ENCODE data around the gene LYPD1.

The LYPD1 gene

GRCh38 chr2:132604561-132604960 lies 65.4 kb downstream of the LYPD1 start:
- no peak for DNase-seq (ENCODE audit: low spot score)
- TF ChIP-seq, protein P1, sequence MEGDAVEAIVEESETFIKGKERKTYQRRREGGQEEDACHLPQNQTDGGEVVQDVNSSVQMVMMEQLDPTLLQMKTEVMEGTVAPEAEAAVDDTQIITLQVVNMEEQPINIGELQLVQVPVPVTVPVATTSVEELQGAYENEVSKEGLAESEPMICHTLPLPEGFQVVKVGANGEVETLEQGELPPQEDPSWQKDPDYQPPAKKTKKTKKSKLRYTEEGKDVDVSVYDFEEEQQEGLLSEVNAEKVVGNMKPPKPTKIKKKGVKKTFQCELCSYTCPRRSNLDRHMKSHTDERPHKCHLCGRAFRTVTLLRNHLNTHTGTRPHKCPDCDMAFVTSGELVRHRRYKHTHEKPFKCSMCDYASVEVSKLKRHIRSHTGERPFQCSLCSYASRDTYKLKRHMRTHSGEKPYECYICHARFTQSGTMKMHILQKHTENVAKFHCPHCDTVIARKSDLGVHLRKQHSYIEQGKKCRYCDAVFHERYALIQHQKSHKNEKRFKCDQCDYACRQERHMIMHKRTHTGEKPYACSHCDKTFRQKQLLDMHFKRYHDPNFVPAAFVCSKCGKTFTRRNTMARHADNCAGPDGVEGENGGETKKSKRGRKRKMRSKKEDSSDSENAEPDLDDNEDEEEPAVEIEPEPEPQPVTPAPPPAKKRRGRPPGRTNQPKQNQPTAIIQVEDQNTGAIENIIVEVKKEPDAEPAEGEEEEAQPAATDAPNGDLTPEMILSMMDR (IDR thresholded peaks at IDR 0.05; ENCODE audit: extremely low read depth, missing control alignments): no peak

GRCh38 chr2:132599556-132599955 lies 70.4 kb downstream of the LYPD1 start:
- TF ChIP-seq, protein P1 (IDR thresholded peaks at IDR 0.05; ENCODE audit: extremely low read depth, missing control alignments): no peak
- no peak for DNase-seq (ENCODE audit: low spot score)

DNA sequence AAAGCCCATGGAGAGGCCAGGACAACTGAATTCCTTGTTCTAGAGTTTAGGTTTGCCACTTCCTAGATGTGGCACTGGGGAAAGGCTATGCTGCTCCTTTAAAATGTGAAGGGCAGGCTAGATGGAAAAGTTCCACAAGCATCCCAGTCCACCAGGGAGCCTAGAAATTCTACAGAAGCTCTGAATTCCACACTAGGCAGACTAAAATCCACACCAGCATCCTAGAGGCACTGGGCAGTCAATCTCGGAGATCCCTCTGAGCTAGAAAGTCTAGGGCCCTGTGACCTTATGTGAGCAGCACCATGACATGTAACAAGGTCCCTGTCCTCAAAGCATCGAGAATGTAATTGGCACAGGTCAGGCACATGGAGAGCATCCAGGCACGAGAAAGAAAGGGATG lies 71.5 kb downstream of the LYPD1 start:
- no peak for DNase-seq (ENCODE audit: low spot score)
- TF ChIP-seq, protein P1 (IDR thresholded peaks at IDR 0.05; ENCODE audit: extremely low read depth, missing control alignments): no peak

GRCh38 chr2:132597831-132598230 lies 72.2 kb downstream of the LYPD1 start:
- TF ChIP-seq, protein P1 (IDR thresholded peaks at IDR 0.05; ENCODE audit: extremely low read depth, missing control alignments): no peak
- no peak for DNase-seq (ENCODE audit: low spot score)

- no peak for DNase-seq (ENCODE audit: low spot score)
- TF ChIP-seq, protein P1 (IDR thresholded peaks at IDR 0.05; ENCODE audit: extremely low read depth, missing control alignments): no peak
These were observed 72.8 kb downstream of the LYPD1 start for GRCh38 chr2:132597166-132597565.

- TF ChIP-seq, protein P1 (IDR thresholded peaks at IDR 0.05; ENCODE audit: extremely low read depth, missing control alignments): no peak
- DNase-seq (ENCODE audit: low spot score): no peak
These were observed 74.3 kb downstream of the LYPD1 start for GRCh38 chr2:132595693-132596092.

GRCh38 chr2:132595186-132595585 lies 74.8 kb downstream of the LYPD1 start:
- TF ChIP-seq, protein P1 (IDR thresholded peaks at IDR 0.05; ENCODE audit: extremely low read depth, missing control alignments): no peak
- DNase-seq (ENCODE audit: low spot score): no peak

Measured in GM20000 (cell line).